Peyer's patch (tissue), 4 donors: Measurements from ENCODE around the gene AGBL4. TPM values are rescaled to one million over a fixed set of nuclear protein-coding genes. Genes with fewer than 3 reads are reported as not detected.

ENCODE experiments used
- DNase-seq, 3 donors: peaks; one replicate each; pipeline ENCODE4 v3.0.0-alpha.2; 2017 to 2019
- H3K27ac ChIP-seq, 4 donors: fragments of 200-600 bp; sonication (generic); one replicate each; pipeline ENCODE4 v1.5.1; 2016 to 2019
- H3K27me3 ChIP-seq, 2 donors: fragments of 200-600 bp; sonication (generic); one replicate each; pipeline ENCODE4 v1.5.1; 2019
- H3K36me3 ChIP-seq, 3 donors: fragments of 200-600 bp; sonication (generic); one replicate each; pipeline ENCODE4 v1.5.1; 2016 to 2019
- H3K4me1 ChIP-seq, 4 donors: fragments of 200-600 bp; sonication (generic); one replicate each; pipeline ENCODE4 v1.5.1; 2016 to 2019
- H3K4me3 ChIP-seq, 4 donors: fragments of 200-600 bp; sonication (generic); 1 replicate in 3 of 4; 2 replicates in 1 of 4; pipeline ENCODE4 v1.5.1; 2016 to 2019; ENCODE audit warnings: mild to moderate bottlenecking in 1 of 4
- H3K9me3 ChIP-seq, 4 donors: fragments of 200-600 bp; sonication (generic); one replicate each; pipeline ENCODE4 v1.5.1; 2016 to 2019; ENCODE audit warnings: mild to moderate bottlenecking in 1 of 4
- POLR2A ChIP-seq, 2 donors: fragments of 450-650 bp; IDR thresholded peaks; one replicate each; pipeline ENCODE4 v1.5.1; 2017; ENCODE audit warnings: antibody characterized with exemption in 2 of 2, mild to moderate bottlenecking in 2 of 2, moderate library complexity in 2 of 2
- total RNA-seq, 4 donors: library from RNA; depleted of rRNA; stranded (reverse); fragments of >200 nt; gene quantifications; one replicate each; pipeline ENCODE4 v1.1.0, GENCODE V29; 2016
- TF ChIP-seq, protein P1 (sequence below), 6 experiments: fragments of 450-650 bp in 4 of 6; fragments of 200-600 bp in 2 of 6; sonication (generic) in 1 of 6; IDR thresholded peaks; one replicate each; pipeline ENCODE4 v1.5.1; 2017 to 2019; ENCODE audit warnings: antibody characterized with exemption in 6 of 6, mild to moderate bottlenecking in 3 of 6, moderate library complexity in 1 of 6

Gene AGBL4
- total RNA-seq, 4 donors from 2014 or later: 2.5 TPM; not detected in 3

DNA sequence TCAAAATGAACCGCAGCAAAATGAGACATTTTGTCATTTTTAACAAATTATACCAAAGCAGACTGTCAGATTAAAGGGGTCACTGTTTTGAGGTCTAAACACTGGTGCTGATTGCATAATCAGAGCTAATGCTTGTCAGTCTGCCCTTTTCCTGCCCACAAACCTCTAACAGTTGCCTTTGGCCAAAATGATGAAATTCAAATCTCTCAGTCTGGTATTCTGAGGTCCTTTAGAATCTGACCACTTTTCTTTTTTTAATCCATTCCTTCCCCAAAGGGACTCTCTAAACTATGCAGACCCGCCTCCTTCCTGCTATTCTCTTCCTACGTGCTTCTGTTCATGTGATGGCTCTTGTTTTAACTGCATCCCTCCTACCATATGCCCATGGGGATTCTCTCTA lies 1406.5 kb downstream of the AGBL4 start:
- no peaks in the 10 kb centered on the region for H3K4me1 ChIP-seq
- H3K27me3 ChIP-seq: no peaks in the 10 kb centered on the region
- TF ChIP-seq, protein P1, sequence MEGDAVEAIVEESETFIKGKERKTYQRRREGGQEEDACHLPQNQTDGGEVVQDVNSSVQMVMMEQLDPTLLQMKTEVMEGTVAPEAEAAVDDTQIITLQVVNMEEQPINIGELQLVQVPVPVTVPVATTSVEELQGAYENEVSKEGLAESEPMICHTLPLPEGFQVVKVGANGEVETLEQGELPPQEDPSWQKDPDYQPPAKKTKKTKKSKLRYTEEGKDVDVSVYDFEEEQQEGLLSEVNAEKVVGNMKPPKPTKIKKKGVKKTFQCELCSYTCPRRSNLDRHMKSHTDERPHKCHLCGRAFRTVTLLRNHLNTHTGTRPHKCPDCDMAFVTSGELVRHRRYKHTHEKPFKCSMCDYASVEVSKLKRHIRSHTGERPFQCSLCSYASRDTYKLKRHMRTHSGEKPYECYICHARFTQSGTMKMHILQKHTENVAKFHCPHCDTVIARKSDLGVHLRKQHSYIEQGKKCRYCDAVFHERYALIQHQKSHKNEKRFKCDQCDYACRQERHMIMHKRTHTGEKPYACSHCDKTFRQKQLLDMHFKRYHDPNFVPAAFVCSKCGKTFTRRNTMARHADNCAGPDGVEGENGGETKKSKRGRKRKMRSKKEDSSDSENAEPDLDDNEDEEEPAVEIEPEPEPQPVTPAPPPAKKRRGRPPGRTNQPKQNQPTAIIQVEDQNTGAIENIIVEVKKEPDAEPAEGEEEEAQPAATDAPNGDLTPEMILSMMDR (IDR thresholded peaks at IDR 0.05): no peak
- TF ChIP-seq POLR2A (IDR thresholded peaks at IDR 0.05): no peak
- no peaks in the 10 kb centered on the region for H3K9me3 ChIP-seq
- no peak for DNase-seq
- no peak overlapping the region for H3K4me3 ChIP-seq
- no peak overlapping the region for H3K27ac ChIP-seq
- no peaks in the 10 kb centered on the region for H3K36me3 ChIP-seq

DNA sequence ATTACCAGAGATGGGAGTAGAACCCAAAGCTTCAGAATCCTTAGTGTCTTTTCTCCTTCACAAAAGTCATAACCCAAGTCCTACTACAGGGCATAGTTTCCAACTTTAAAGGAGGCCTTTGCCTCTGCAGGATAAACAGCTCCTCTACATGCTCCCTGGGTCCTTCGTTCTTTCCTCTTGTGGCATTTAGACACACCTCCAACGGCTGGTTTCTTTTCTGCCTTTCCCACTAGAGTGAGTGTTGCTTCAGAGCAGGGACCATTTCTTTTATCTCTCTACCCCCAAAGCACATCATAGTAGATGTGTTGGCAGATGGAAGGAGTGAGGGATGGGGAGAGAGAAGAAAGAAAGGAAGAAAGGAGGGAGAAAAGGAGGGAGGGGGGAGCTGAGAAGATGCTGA lies 1407.0 kb downstream of the AGBL4 start:
- Histone ChIP-seq H3K36me3 (no peaks in the 10 kb centered on the region), H3K27ac (no peak overlapping the region), H3K9me3 (no peaks in the 10 kb centered on the region), H3K27me3 (no peaks in the 10 kb centered on the region), H3K4me3 (no peak overlapping the region), H3K4me1 (no peaks in the 10 kb centered on the region)
- TF ChIP-seq, protein P1 (IDR thresholded peaks at IDR 0.05): no peak
- TF ChIP-seq POLR2A (IDR thresholded peaks at IDR 0.05): no peak
- DNase-seq: no peak

DNA sequence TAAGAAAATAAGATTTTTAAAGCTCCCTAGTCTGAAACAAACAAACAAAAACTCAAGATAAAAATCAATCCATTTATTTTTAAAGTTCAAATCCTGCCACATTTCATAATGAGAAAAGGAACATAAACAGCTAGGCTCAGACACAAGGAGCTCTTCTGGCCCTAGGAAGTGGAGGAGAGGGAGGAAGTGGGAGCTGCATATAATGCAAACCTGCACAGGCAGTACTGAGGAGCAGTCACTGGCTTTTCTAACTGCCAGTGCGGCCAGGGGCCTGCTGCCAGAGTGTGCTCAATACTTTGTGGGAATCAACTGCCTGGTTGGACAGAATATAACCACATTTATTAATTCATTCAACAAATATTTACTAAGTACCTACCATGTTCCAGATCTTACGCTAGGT lies 1411.9 kb downstream of the AGBL4 start:
- no peak overlapping the region for H3K27ac ChIP-seq
- H3K36me3 ChIP-seq: no peaks in the 10 kb centered on the region
- no peak overlapping the region for H3K4me3 ChIP-seq
- no peaks in the 10 kb centered on the region for H3K27me3 ChIP-seq
- H3K4me1 ChIP-seq: no peaks in the 10 kb centered on the region
- no peak for DNase-seq
- no peaks in the 10 kb centered on the region for H3K9me3 ChIP-seq
- TF ChIP-seq, protein P1 (IDR thresholded peaks at IDR 0.05): no peak
- TF ChIP-seq POLR2A (IDR thresholded peaks at IDR 0.05): no peak

DNA sequence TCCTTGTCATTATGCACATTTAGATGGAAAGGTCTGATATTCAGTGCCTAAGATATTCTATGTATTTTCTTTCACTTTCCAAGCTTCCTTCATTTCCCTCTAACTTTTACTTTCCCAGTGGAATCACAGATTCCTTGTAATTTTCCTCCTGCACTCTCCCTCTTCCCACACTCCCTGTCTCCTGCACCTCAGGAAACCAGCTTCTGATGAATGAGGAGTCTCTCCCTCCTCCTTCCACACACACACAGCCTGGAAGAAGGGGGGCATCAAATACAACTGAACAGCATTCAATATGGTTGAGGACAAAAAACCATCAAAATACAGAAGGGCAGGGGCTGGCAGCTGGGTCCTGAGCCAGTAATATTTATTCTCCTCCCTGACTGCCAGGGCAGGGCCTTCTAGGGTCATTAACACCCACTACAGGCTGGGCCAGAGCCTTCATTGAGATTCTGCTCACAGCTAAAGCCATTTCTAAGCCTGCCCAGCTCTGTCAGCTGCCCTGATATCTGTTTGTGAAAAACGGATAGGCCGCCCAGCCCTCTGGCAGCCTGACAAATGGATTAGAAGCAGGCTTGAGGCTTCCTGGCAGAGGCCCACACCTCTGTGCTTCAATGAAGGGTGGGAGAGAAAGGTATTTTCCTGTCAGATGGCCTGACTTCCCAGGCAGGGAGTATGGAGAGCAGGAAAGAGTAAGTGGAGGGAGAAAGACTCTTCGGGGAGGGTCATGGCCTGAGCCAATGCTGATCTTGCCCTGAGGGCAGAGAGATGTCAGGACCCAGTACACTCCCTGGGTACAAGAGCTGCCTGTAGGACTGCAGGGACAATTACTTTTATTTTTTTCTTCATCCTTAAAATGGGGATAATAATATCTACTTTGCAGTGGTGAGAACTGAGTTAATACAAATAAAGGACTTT lies 1412.9 kb downstream of the AGBL4 start:
- TF ChIP-seq POLR2A (IDR thresholded peaks at IDR 0.05): no peak
- TF ChIP-seq, protein P1 (IDR thresholded peaks at IDR 0.05): no peak
- H3K9me3 ChIP-seq: no peaks in the 10 kb centered on the region
- DNase-seq: no peak
- H3K27ac ChIP-seq: no peak overlapping the region
- no peak overlapping the region for H3K4me3 ChIP-seq
- H3K36me3 ChIP-seq: no peaks in the 10 kb centered on the region
- no peaks in the 10 kb centered on the region for H3K4me1 ChIP-seq
- H3K27me3 ChIP-seq: no peaks in the 10 kb centered on the region

DNA sequence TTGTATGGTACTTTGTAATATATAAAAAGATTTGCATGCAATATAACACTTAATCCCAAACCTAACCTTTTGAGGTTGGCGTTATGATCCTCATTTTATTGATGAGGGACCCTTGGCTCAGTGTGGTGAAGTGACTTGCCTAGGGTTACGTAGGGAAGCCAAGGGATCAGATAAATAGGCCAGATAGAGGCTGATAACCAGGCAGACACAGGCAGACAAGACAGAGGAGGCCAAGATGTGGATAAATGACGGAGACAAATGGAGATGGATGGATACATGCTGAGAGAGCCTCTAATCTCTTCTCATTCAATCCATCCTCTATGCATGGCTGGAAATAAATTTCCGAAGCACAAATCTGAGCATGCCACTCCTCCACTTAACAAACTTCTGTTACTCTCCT lies 1414.9 kb downstream of the AGBL4 start:
- Histone ChIP-seq H3K4me3 (no peak overlapping the region), H3K9me3 (no peaks in the 10 kb centered on the region), H3K4me1 (no peaks in the 10 kb centered on the region), H3K27ac (no peak overlapping the region), H3K27me3 (no peaks in the 10 kb centered on the region), H3K36me3 (no peaks in the 10 kb centered on the region)
- TF ChIP-seq, protein P1 (IDR thresholded peaks at IDR 0.05): no peak
- TF ChIP-seq POLR2A (IDR thresholded peaks at IDR 0.05): no peak
- no peak for DNase-seq
